Sigmoid colon (tissue), 7 donors: Measurements from ENCODE around the gene REEP3. TPM values are rescaled to one million over a fixed set of nuclear protein-coding genes. Genes with fewer than 3 reads are reported as not detected.

Experiments used
- DNase-seq: peaks from one replicate; pipeline ENCODE4 v3.0.0-alpha.2; 2019
- H3K27ac ChIP-seq, 4 donors: fragments of 200-600 bp; sonication (generic); one replicate each; pipeline ENCODE4 v1.5.1; 2016 to 2019; ENCODE audit warnings: mild to moderate bottlenecking in 1 of 4
- H3K27me3 ChIP-seq, 3 donors: fragments of 200-600 bp; sonication (generic); one replicate each; pipeline ENCODE4 v1.5.1; 2019; ENCODE audit warnings: mild to moderate bottlenecking in 1 of 3
- H3K36me3 ChIP-seq, 4 donors: fragments of 200-600 bp; sonication (generic); one replicate each; pipeline ENCODE4 v1.5.1; 2016 to 2019
- H3K4me1 ChIP-seq, 4 donors: fragments of 200-600 bp; sonication (generic); one replicate each; pipeline ENCODE4 v1.5.1; 2017 to 2019
- H3K4me3 ChIP-seq, 4 donors: fragments of 200-600 bp; sonication (generic); one replicate each; pipeline ENCODE4 v1.5.1; 2017 to 2019; ENCODE audit warnings: mild to moderate bottlenecking in 2 of 4, moderate library complexity in 1 of 4
- H3K9me3 ChIP-seq, 4 donors: fragments of 200-600 bp in 3 of 4; sonication (generic) in 3 of 4; one replicate each; pipeline versions ENCODE4 v1.5.1 to v1.6.1; 2013 to 2019
- EP300 ChIP-seq, 4 donors: sonication (generic); formaldehyde crosslinking; IDR thresholded peaks; one replicate each; pipeline ENCODE4 v1.6.1; 2017; ENCODE audit warnings: antibody characterized with exemption in 4 of 4
- POLR2A ChIP-seq, 2 donors: fragments of 450-650 bp; IDR thresholded peaks; one replicate each; pipeline ENCODE4 v1.6.1; 2016; ENCODE audit warnings: antibody characterized with exemption in 2 of 2, mild to moderate bottlenecking in 2 of 2, moderate library complexity in 2 of 2
- POLR2AphosphoS5 ChIP-seq, 4 donors: sonication (generic); formaldehyde crosslinking; IDR thresholded peaks; one replicate each; pipeline ENCODE4 v1.6.1; 2017; ENCODE audit warnings: antibody characterized with exemption in 4 of 4
- WGBS, 2 donors: extraction: QIAGEN DNeasy Blood & Tissue Kit; methylation state at CpG; one replicate each; pipeline ENCODE4 v1.1.7; 2013; 5-methylcytosine and 5-hydroxymethylcytosine counted together
- intact Hi-C: fragments of 100-400 bp; cut with DNase I; formaldehyde crosslinking; loops from one replicate; pipeline ENCODE4 v1.15.1; 2023
- polyA plus RNA-seq, 3 donors: library from polyadenylated mRNA; stranded (reverse); fragments of 200-250 nt; gene quantifications; one replicate each; pipeline ENCODE4 v1.2.3, GENCODE V29; 2013
- total RNA-seq, 4 donors: library from RNA; depleted of rRNA; stranded (reverse); fragments of >200 nt; gene quantifications; one replicate each; pipeline ENCODE4 v1.1.0, GENCODE V29; 2016
- TF ChIP-seq, protein P1 (sequence below), 4 experiments: fragments of 450-650 bp in 3 of 4; fragments of 200-600 bp in 1 of 4; IDR thresholded peaks; one replicate each; pipeline ENCODE4 v1.5.1; 2016 to 2019; ENCODE audit warnings: antibody characterized with exemption in 4 of 4, mild to moderate bottlenecking in 3 of 4, moderate library complexity in 2 of 4
- donor health status: healthy with polysubstance abuse.
- donor health status: Bipolar disorder and iron deficiency.
- donor health status: healthy.

REEP3 gene
- total and polyA plus RNA-seq, 7 donors, result 8.6 to 116 (median 69.2) TPM

DNA sequence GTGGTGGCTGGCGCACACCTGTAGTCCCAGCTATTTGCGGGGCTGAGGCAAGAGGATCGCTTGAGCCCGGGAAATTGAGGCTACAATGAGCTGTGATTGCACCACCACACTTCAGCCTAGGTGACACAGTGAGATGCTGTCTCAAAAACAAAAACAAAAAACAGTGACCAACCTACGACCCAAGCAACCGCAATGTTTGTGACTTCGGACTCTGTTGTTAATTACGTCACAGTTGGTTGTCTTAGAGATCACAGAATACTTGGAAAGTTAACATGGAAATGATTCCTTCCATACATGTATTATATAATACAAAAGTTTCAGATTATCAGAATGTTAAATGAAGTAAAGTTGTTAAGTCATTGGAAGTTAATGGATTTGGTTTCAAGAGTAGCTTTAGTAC is 106.2 kb downstream of the REEP3 start:
- Histone ChIP-seq H3K27ac (peak overlapping the region; percentile 95 to 98 (median 98)), H3K9me3 (no peaks in the 10 kb centered on the region), H3K4me1 (peaks cover 0 to 33% (median 28%) of the 10 kb centered on the region in 4 donors), H3K4me3 (no peak overlapping the region), H3K36me3 (peaks cover 0 to 6% (median 0%) of the 10 kb centered on the region in 4 donors), H3K27me3 (no peaks in the 10 kb centered on the region)
- 81% methylated on average over 8 of the region's 8 CpGs for WGBS, 2 donors
- DNase-seq, result no peak
- intact Hi-C loops, result loop anchor here (5.0 kb wide), 2 partner anchors 45 to 410 kb away; no protein-coding TSS in a partner anchor
- TF ChIP-seq, protein P1, sequence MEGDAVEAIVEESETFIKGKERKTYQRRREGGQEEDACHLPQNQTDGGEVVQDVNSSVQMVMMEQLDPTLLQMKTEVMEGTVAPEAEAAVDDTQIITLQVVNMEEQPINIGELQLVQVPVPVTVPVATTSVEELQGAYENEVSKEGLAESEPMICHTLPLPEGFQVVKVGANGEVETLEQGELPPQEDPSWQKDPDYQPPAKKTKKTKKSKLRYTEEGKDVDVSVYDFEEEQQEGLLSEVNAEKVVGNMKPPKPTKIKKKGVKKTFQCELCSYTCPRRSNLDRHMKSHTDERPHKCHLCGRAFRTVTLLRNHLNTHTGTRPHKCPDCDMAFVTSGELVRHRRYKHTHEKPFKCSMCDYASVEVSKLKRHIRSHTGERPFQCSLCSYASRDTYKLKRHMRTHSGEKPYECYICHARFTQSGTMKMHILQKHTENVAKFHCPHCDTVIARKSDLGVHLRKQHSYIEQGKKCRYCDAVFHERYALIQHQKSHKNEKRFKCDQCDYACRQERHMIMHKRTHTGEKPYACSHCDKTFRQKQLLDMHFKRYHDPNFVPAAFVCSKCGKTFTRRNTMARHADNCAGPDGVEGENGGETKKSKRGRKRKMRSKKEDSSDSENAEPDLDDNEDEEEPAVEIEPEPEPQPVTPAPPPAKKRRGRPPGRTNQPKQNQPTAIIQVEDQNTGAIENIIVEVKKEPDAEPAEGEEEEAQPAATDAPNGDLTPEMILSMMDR (IDR thresholded peaks at IDR 0.05), result no peak
- no peak for TF ChIP-seq EP300 (IDR thresholded peaks at IDR 0.05)
- no peak for TF ChIP-seq POLR2AphosphoS5 (IDR thresholded peaks at IDR 0.05)
- no peak for TF ChIP-seq POLR2A (IDR thresholded peaks at IDR 0.05)

DNA sequence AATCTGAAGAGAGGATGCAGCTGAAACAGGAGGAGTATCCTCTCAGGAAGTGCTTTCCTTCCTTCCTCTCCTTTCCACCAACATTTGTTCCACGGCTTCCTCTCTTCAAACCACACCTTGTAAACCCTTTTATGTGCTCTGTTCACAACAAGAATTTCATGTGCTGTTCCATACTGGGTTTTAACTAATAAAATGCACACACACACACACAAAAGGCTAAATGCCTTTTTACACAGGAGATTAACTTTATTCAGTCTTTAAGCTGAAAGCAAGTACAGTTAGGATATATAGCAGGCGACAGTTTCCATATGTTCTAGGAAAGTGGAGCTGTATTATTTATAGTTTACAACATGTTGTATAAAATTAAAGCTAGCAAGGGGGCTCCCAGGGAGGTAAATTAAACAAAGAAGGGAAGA is 106.7 kb downstream of the REEP3 start:
- H3K36me3 ChIP-seq, result peaks cover 0 to 1% (median 0%) of the 10 kb centered on the region in 4 donors
- intact Hi-C loops, result loop anchor here (2.0 to 5.0 kb wide), 4 partner anchors 46 to 411 kb away; no protein-coding TSS in a partner anchor
- H3K9me3 ChIP-seq, result no peaks in the 10 kb centered on the region
- H3K4me1 ChIP-seq, result peaks cover 0 to 33% (median 28%) of the 10 kb centered on the region in 4 donors
- DNase-seq, result no peak
- H3K4me3 ChIP-seq, result no peak overlapping the region
- TF ChIP-seq EP300 (IDR thresholded peaks at IDR 0.05), result no peak
- H3K27ac ChIP-seq, result peak overlapping the region; percentile 95 to 98 (median 98)
- H3K27me3 ChIP-seq, result no peaks in the 10 kb centered on the region
- 10 to 33% methylated on average over 2 of the region's 2 CpGs for WGBS, 2 donors

DNA sequence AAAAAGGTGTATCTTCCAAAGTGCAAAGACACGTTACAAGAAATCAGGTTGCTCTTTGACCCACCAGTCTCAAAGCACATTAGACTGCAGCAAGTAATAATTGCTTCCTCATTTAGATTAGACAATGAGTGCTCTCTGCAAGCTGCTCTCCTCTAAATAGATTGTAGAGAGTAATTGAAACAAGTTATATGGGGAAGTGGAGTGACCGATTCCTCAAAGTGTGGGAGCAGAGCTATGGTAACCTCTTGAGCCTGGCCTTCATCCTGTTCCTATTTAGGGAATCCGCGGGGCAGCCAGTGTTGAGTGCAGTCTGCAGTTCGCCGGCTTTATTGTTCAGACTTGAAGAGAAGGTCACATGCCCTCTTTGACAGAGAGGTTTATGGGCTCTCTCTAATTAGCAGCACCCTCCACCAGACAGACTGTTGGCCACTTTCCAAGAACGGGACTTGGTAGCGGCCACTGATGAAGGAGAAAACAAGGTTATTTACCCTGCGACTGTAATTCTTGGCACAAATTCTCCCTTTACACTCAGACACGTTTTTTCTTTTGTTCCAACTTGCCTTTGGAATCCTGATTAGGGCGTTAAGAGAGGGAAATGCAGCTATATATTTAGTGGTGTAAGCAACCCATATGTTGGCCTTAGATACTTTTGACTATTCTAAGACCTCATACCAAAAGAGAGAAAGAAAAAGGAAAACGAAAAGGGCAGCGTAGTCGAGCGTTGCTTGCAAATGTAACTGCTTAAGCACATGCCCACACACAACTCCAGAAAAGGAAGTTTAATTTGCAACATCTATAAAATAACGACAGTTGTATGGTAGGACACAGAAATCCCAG is 107.5 kb downstream of the REEP3 start:
- DNase-seq, result peak; percentile 87
- peak in 2 of 4 donors; percentile 5 to 41 for TF ChIP-seq EP300 (IDR thresholded peaks at IDR 0.05)
- TF ChIP-seq, protein P1 (IDR thresholded peaks at IDR 0.05), result no peak
- peak in 3 of 4 donors; percentile 13 to 66 (median 20) for TF ChIP-seq POLR2AphosphoS5 (IDR thresholded peaks at IDR 0.05)
- TF ChIP-seq POLR2A (IDR thresholded peaks at IDR 0.05), result no peak
- peaks cover 0 to 33% (median 28%) of the 10 kb centered on the region in 4 donors for H3K4me1 ChIP-seq
- WGBS, 2 donors, result 2 to 4% methylated on average over 16 of the region's 16 CpGs
- H3K27ac ChIP-seq, result peak overlapping the region; percentile 95 to 98 (median 98)
- H3K4me3 ChIP-seq, result peak overlapping the region; percentile 49 to 65 (median 57)
- H3K27me3 ChIP-seq, result no peaks in the 10 kb centered on the region
- intact Hi-C loops, result loop anchor here (1.0 to 5.0 kb wide), 5 partner anchors 46 to 411 kb away; no protein-coding TSS in a partner anchor
- H3K9me3 ChIP-seq, result no peaks in the 10 kb centered on the region
- H3K36me3 ChIP-seq, result no peaks in the 10 kb centered on the region

DNA sequence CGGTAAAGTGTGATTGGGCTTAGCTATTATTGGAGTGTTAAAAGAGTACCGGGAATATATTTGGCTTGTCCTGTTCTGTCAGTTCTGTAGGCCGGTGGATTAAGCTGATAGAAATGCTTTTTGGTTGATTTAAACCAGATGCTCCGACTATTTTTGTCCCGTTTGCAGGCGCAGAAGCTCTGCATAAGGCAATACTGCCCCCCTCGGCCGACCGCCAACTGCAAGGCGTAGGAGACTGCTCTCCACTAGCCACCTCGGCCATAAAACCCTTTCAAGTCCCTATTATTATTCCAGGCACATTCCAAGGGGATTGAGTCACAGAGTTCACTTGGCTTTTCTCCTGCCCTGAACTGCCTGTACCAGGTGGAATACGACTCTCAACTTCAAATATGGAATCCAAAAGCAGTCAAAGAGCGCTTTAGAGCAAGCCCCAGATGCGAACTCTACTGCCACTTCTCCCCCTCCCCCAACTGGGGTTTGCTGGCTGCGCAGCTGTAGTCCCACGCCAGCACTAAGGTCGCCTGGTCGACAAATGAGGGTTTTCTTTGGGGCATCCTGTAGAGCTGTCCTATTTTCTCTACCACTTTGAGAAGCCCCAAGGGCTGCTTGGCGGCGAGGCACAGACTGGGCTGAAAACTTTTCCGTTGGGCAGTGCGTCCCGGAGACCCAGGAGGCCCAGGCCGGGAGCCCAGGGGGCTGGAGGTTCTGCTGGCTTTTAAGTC is 108.3 kb downstream of the REEP3 start:
- H3K9me3 ChIP-seq, result no peaks in the 10 kb centered on the region
- H3K4me1 ChIP-seq, result peaks cover 0 to 33% (median 28%) of the 10 kb centered on the region in 4 donors
- H3K27ac ChIP-seq, result peak overlapping the region; percentile 95 to 98 (median 98)
- H3K4me3 ChIP-seq, result peak overlapping the region; percentile 49 to 65 (median 57)
- TF ChIP-seq EP300 (IDR thresholded peaks at IDR 0.05), result peak; percentile 71 to 92 (median 85)
- TF ChIP-seq POLR2AphosphoS5 (IDR thresholded peaks at IDR 0.05), result peak; percentile 87 to 94 (median 94)
- TF ChIP-seq POLR2A (IDR thresholded peaks at IDR 0.05), result no peak
- TF ChIP-seq, protein P1 (IDR thresholded peaks at IDR 0.05), result peak; percentile 35 to 61 (median 50)
- intact Hi-C loops, result loop anchor here (1.0 to 10.0 kb wide), 10 partner anchors 47 to 1585 kb away; partner anchors contain the start of gene ADO
- 0% methylated on average over 24 of the region's 24 CpGs for WGBS, 2 donors
- no peaks in the 10 kb centered on the region for H3K27me3 ChIP-seq
- peak; percentile 100 for DNase-seq
- no peaks in the 10 kb centered on the region for H3K36me3 ChIP-seq
